8988T (cell line): ENCODE results near the gene IFT25.
"Not testable (repeated sequence)": the region's sequence is repeated elsewhere in the genome, so short reads cannot be mapped to it uniquely, and the experiment has no call there.

ENCODE experiments used
- DNase-seq: peaks from one replicate; pipeline ENCODE4 v3.0.0; 2011

Gene IFT25

GRCh38 chr1:53945433-53946251 lies at the start of gene IFT25:
IFT25 (minus strand) TSS chr1:53945699; CDS start chr1:53940082, 5,617 bp downstream.
- DNase-seq = peak; percentile 69

- not testable (repeated sequence) for DNase-seq
Measured at GRCh38 chr1:53994516-53994915, 49.0 kb upstream of the IFT25 start.

GRCh38 chr1:53992085-53992874 lies 46.8 kb upstream of the IFT25 start:
- DNase-seq = no peak

GRCh38 chr1:53987880-53988279 lies 42.4 kb upstream of the IFT25 start:
- DNase-seq = no peak

GRCh38 chr1:53986458-53986857 lies 41.0 kb upstream of the IFT25 start:
- DNase-seq = no peak

- no peak for DNase-seq
Measured at GRCh38 chr1:53984726-53985125, 39.2 kb upstream of the IFT25 start.

- DNase-seq = no peak
Measured at GRCh38 chr1:53982763-53983104, 37.2 kb upstream of the IFT25 start.

GRCh38 chr1:53982034-53982762 lies 36.7 kb upstream of the IFT25 start:
- no peak for DNase-seq

- DNase-seq = no peak
Measured at GRCh38 chr1:53981220-53981619, 35.7 kb upstream of the IFT25 start.

GRCh38 chr1:53979712-53980450 lies 34.4 kb upstream of the IFT25 start:
- DNase-seq = no peak

GRCh38 chr1:53975861-53976260 lies 30.4 kb upstream of the IFT25 start:
- DNase-seq = no peak

- no peak for DNase-seq
Measured at GRCh38 chr1:53971718-53972117, 26.2 kb upstream of the IFT25 start.

GRCh38 chr1:53969323-53969722 lies 23.8 kb upstream of the IFT25 start:
- DNase-seq = not testable (repeated sequence)

- DNase-seq = no peak
Measured at GRCh38 chr1:53968125-53968513, 22.6 kb upstream of the IFT25 start.

GRCh38 chr1:53967409-53968124 lies 22.1 kb upstream of the IFT25 start:
- no peak for DNase-seq

GRCh38 chr1:53966794-53967193 lies 21.3 kb upstream of the IFT25 start:
- no peak for DNase-seq

- DNase-seq = no peak
Measured at GRCh38 chr1:53964109-53964508, 18.6 kb upstream of the IFT25 start.

GRCh38 chr1:53963460-53963859 lies 18.0 kb upstream of the IFT25 start:
- DNase-seq = no peak

GRCh38 chr1:53962395-53962794 lies 16.9 kb upstream of the IFT25 start:
- DNase-seq = no peak

GRCh38 chr1:53959664-53960250 lies 14.3 kb upstream of the IFT25 start:
- DNase-seq = no peak

GRCh38 chr1:53957194-53957818 lies 11.8 kb upstream of the IFT25 start:
- peak; percentile 37 for DNase-seq
